ENCODE data around the gene SLC27A6.

Gene SLC27A6

GRCh38 chr5:129078247-129078646 is 113.0 kb downstream of the SLC27A6 start:
- TF ChIP-seq ZNF639 (tag by site-specific recombination; IDR thresholded peaks at IDR 0.05): no peak
- no peak for TF ChIP-seq ZBTB17 (tag by site-specific recombination; IDR thresholded peaks at IDR 0.05)
- TF ChIP-seq PATZ1 (tag by site-specific recombination; IDR thresholded peaks at IDR 0.05): no peak
- TF ChIP-seq ZNF114 (tag by site-specific recombination; IDR thresholded peaks at IDR 0.05): no peak
- TF ChIP-seq ZNF518A (tag by site-specific recombination; conservative IDR thresholded peaks at IDR 0.05; ENCODE audit: low read depth): no peak
- TF ChIP-seq ZNF629 (tag by site-specific recombination; IDR thresholded peaks at IDR 0.05): no peak
- TF ChIP-seq INSM2 (tag by site-specific recombination; IDR thresholded peaks at IDR 0.05): no peak
- TF ChIP-seq ZNF214 (tag by site-specific recombination; IDR thresholded peaks at IDR 0.05; ENCODE audit: borderline replicate concordance): no peak
- TF ChIP-seq ZNF501 (tag by site-specific recombination; IDR thresholded peaks at IDR 0.05): no peak
- TF ChIP-seq ZNF175 (tag by site-specific recombination; IDR thresholded peaks at IDR 0.05): no peak
- Histone ChIP-seq H3K36me3 (ENCODE audit: control insufficient read depth in 2 of 2, insufficient read depth in 1 of 2, low read length in 2 of 2) (no peaks in the 10 kb centered on the region), H3K27ac (ENCODE audit: extremely low read depth, low read depth, low read length) (no peak overlapping the region), H3K4me3 (ENCODE audit: low read depth, low read length) (no peak overlapping the region), H3K9me3 (ENCODE audit: control insufficient read depth, insufficient read depth, low read depth, low read length) (no peaks in the 10 kb centered on the region), H3K4me1 (ENCODE audit: control insufficient read depth, insufficient read depth, low read length) (peaks cover 10% of the 10 kb centered on the region; the same call in 1 of the 2 replicates)
- ChIA-PET POLR2A (no interaction called here), CTCF (no interaction called here)

- ChIA-PET POLR2A (no interaction called here), CTCF (no interaction called here)
- H3K4me3 ChIP-seq (ENCODE audit: low read depth, low read length): no peak overlapping the region
- no peaks in the 10 kb centered on the region for H3K9me3 ChIP-seq (ENCODE audit: control insufficient read depth, insufficient read depth, low read depth, low read length)
- peaks cover 10% of the 10 kb centered on the region; the same call in 1 of the 2 replicates for H3K4me1 ChIP-seq (ENCODE audit: control insufficient read depth, insufficient read depth, low read length)
- no peak overlapping the region for H3K27ac ChIP-seq (ENCODE audit: extremely low read depth, low read depth, low read length)
- H3K36me3 ChIP-seq (ENCODE audit: control insufficient read depth in 2 of 2, insufficient read depth in 1 of 2, low read length in 2 of 2): no peaks in the 10 kb centered on the region
- TF ChIP-seq ZNF513 (tag by site-specific recombination; IDR thresholded peaks at IDR 0.05) (no peak), ZFP3 (tag by site-specific recombination; IDR thresholded peaks at IDR 0.05; ENCODE audit: low read depth) (no peak), ZNF138 (tag by site-specific recombination; IDR thresholded peaks at IDR 0.05; ENCODE audit: borderline replicate concordance) (no peak), FEZF1 (tag by site-specific recombination; IDR thresholded peaks at IDR 0.05) (no peak), ZFP37 (tag by site-specific recombination; IDR thresholded peaks at IDR 0.05) (no peak), ZNF354C (tag by site-specific recombination; IDR thresholded peaks at IDR 0.05; ENCODE audit: borderline replicate concordance, low read depth) (no peak), ZNF837 (tag by site-specific recombination; IDR thresholded peaks at IDR 0.05) (no peak), ZNF146 (tag by site-specific recombination; IDR thresholded peaks at IDR 0.05) (no peak), ZNF23 (tag by site-specific recombination; IDR thresholded peaks at IDR 0.05; ENCODE audit: borderline replicate concordance) (no peak), ZNF26 (tag by site-specific recombination; IDR thresholded peaks at IDR 0.05) (no peak)
Measured at GRCh38 chr5:129078660-129079059, 113.4 kb downstream of the SLC27A6 start.

Data from HEK293 (cell line).